Panc1 (cell line): ENCODE measurements around the gene NDUFB3. TPM values are rescaled to one million over a fixed set of nuclear protein-coding genes. Genes with fewer than 3 reads are reported as not detected.

ENCODE experiments used
- ATAC-seq: fragments of 200-7000 bp; cut with Tn5 transposase; 2 replicates; pipeline ENCODE4 v1.9.1; 2020; ENCODE audit warnings: mild to moderate bottlenecking, moderate library complexity
- BruUV-seq: library from RNA; stranded (reverse); fragments of 400-500 nt; replicated peaks from 2 replicates; lab custom pipeline; 2021; lab: Mats Ljungman, UMichigan
- CTCF ChIA-PET: fragments of 300-600 bp; sonication (Branson Sonifier 250); formaldehyde crosslinking; loops from one replicate; lab custom pipeline; 2022; ENCODE audit warnings: antibody characterized with exemption; lab: Charles Lee
- POLR2A ChIA-PET: fragments of 300-600 bp; sonication (Branson Sonifier 250); formaldehyde crosslinking; loops from one replicate; lab custom pipeline; 2022; ENCODE audit warnings: antibody characterized with exemption; lab: Charles Lee
- DNase-seq: peaks from one replicate; pipeline ENCODE4 v3.0.0-alpha.2; 2010; ENCODE audit warnings: low read depth, low spot score
- H3K27ac ChIP-seq: 2 replicates; pipeline ENCODE4 v1.5.1; 2011; ENCODE audit warnings: mild to moderate bottlenecking, low read length, inconsistent platforms
- H3K27me3 ChIP-seq: fragments of 200-500 bp; sonication (Bioruptor generic); 2 replicates; pipeline ENCODE4 v1.6.0; 2014; ENCODE audit warnings: low read length, inconsistent platforms; ENCODE audit not compliant: control insufficient read depth, insufficient read depth
- H3K36me3 ChIP-seq: fragments of 200-500 bp; sonication (Bioruptor generic); 2 replicates; pipeline ENCODE4 v1.5.1; 2014; ENCODE audit warnings: inconsistent platforms, mild to moderate bottlenecking, low read length, moderate library complexity; ENCODE audit not compliant: control insufficient read depth, insufficient read depth
- H3K4me1 ChIP-seq: 2 replicates; pipeline ENCODE4 v1.5.1; 2011; ENCODE audit warnings: inconsistent platforms, mild to moderate bottlenecking, low read length, moderate library complexity; ENCODE audit not compliant: control insufficient read depth, insufficient read depth
- H3K4me3 ChIP-seq, 2 experiments: 2 replicates each; pipeline ENCODE4 v1.5.1; 2011 to 2012; ENCODE audit warnings: low read depth in 2 of 2, low read length in 2 of 2, mild to moderate bottlenecking in 2 of 2, inconsistent platforms in 1 of 2, moderate library complexity in 1 of 2
- H3K9me3 ChIP-seq: fragments of 200-500 bp; sonication (Bioruptor generic); 2 replicates; pipeline ENCODE4 v1.5.1; 2014; ENCODE audit warnings: low read depth, mild to moderate bottlenecking, inconsistent platforms, low read length, moderate library complexity; ENCODE audit not compliant: control insufficient read depth, insufficient read depth
- POLR2AphosphoS5 ChIP-seq: IDR thresholded peaks from 2 replicates; pipeline ENCODE4 v1.6.1; 2012; ENCODE audit warnings: mild to moderate bottlenecking, low read depth, low read length, moderate library complexity
- SIN3A ChIP-seq: IDR thresholded peaks from 2 replicates; pipeline ENCODE4 v1.6.1; 2012; ENCODE audit warnings: low read depth, mild to moderate bottlenecking, low read length, moderate library complexity, borderline replicate concordance; ENCODE audit not compliant: insufficient read depth
- TCF7L2 ChIP-seq: IDR thresholded peaks from 2 replicates; pipeline ENCODE4 v1.6.1; 2011; ENCODE audit warnings: mild to moderate bottlenecking, low read depth, low read length, inconsistent platforms
- in situ Hi-C: cut with HindIII; loops from 2 replicates; pipeline ENCODE4 v1.10.0; 2016; ENCODE audit warnings: low sequenced_read_pairs, low pct_unique_long_range_greater_than_20kb
- intact Hi-C: fragments of 100-400 bp; cut with micrococcal nuclease; formaldehyde crosslinking; loops from one replicate; pipeline ENCODE4 v1.10.0; 2022; ENCODE audit not compliant: unreplicated experiment
- total RNA-seq: library from RNA; stranded (reverse); gene quantifications from one replicate; pipeline ENCODE4 v1.2.1, GENCODE V29; 2021; ENCODE audit not compliant: unreplicated experiment
- TF ChIP-seq, protein P1 (sequence below), 2 experiments: IDR thresholded peaks; 2 replicates each; pipeline ENCODE4 v1.6.1; 2011 to 2012; ENCODE audit warnings: low read depth in 2 of 2, control low read depth in 1 of 2, low read length in 1 of 2, mild to moderate bottlenecking in 1 of 2, moderate library complexity in 1 of 2; ENCODE audit not compliant: insufficient read depth in 1 of 2
- TF ChIP-seq, protein P2 (sequence below): fragments of 450-650 bp; IDR thresholded peaks from 2 replicates; pipeline ENCODE4 v1.5.1; 2017; ENCODE audit warnings: mild to moderate bottlenecking

Gene NDUFB3
- total RNA-seq, 1 experiment from 2014 or later, result 88.6 TPM

DNA sequence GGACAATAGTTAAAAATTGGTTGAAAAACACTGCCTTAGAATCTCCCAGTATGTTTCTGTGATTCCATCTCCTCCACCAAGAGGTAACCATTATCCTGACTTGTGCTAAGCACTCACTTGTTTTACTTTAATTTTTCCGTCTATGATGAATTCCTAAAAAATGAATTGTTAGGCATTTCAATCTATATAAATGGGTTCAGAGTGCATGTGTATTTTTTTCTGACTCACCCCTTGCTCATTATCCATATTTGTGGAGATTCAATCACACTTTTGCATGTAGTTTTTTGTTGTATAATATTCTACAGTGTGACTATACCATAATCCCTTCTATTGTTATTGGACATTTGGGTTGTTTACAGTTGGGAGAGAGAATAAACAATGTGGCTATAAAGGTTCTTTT lies 1.3 kb downstream of the NDUFB3 start:
- CTCF ChIA-PET, result interaction anchor here (1.1 kb wide), 1 partner anchor 85 kb away, joined by 3 read pairs; no protein-coding TSS in a partner anchor
- POLR2A ChIA-PET, result no interaction called here
- Histone ChIP-seq H3K27me3 (no peaks in the 10 kb centered on the region), H3K36me3 (no peaks in the 10 kb centered on the region), H3K4me3 (no peak overlapping the region), H3K27ac (no peak overlapping the region), H3K4me1 (peaks cover 22% of the 10 kb centered on the region), H3K9me3 (no peaks in the 10 kb centered on the region)
- TF ChIP-seq POLR2AphosphoS5 (no peak), SIN3A (no peak), TCF7L2 (no peak)
- TF ChIP-seq, protein P1, sequence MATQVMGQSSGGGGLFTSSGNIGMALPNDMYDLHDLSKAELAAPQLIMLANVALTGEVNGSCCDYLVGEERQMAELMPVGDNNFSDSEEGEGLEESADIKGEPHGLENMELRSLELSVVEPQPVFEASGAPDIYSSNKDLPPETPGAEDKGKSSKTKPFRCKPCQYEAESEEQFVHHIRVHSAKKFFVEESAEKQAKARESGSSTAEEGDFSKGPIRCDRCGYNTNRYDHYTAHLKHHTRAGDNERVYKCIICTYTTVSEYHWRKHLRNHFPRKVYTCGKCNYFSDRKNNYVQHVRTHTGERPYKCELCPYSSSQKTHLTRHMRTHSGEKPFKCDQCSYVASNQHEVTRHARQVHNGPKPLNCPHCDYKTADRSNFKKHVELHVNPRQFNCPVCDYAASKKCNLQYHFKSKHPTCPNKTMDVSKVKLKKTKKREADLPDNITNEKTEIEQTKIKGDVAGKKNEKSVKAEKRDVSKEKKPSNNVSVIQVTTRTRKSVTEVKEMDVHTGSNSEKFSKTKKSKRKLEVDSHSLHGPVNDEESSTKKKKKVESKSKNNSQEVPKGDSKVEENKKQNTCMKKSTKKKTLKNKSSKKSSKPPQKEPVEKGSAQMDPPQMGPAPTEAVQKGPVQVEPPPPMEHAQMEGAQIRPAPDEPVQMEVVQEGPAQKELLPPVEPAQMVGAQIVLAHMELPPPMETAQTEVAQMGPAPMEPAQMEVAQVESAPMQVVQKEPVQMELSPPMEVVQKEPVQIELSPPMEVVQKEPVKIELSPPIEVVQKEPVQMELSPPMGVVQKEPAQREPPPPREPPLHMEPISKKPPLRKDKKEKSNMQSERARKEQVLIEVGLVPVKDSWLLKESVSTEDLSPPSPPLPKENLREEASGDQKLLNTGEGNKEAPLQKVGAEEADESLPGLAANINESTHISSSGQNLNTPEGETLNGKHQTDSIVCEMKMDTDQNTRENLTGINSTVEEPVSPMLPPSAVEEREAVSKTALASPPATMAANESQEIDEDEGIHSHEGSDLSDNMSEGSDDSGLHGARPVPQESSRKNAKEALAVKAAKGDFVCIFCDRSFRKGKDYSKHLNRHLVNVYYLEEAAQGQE (IDR thresholded peaks at IDR 0.05; ENCODE audit: insufficient read depth in 1 of 2, low read depth in 2 of 2, low read length in 1 of 2), result no peak
- TF ChIP-seq, protein P2, sequence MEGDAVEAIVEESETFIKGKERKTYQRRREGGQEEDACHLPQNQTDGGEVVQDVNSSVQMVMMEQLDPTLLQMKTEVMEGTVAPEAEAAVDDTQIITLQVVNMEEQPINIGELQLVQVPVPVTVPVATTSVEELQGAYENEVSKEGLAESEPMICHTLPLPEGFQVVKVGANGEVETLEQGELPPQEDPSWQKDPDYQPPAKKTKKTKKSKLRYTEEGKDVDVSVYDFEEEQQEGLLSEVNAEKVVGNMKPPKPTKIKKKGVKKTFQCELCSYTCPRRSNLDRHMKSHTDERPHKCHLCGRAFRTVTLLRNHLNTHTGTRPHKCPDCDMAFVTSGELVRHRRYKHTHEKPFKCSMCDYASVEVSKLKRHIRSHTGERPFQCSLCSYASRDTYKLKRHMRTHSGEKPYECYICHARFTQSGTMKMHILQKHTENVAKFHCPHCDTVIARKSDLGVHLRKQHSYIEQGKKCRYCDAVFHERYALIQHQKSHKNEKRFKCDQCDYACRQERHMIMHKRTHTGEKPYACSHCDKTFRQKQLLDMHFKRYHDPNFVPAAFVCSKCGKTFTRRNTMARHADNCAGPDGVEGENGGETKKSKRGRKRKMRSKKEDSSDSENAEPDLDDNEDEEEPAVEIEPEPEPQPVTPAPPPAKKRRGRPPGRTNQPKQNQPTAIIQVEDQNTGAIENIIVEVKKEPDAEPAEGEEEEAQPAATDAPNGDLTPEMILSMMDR, result no peak
- no peak for DNase-seq
- no TSS peak for BruUV-seq
- ATAC-seq, result no peak
- in situ Hi-C loops, result no loop called here
- intact Hi-C loops, result no loop called here

DNA sequence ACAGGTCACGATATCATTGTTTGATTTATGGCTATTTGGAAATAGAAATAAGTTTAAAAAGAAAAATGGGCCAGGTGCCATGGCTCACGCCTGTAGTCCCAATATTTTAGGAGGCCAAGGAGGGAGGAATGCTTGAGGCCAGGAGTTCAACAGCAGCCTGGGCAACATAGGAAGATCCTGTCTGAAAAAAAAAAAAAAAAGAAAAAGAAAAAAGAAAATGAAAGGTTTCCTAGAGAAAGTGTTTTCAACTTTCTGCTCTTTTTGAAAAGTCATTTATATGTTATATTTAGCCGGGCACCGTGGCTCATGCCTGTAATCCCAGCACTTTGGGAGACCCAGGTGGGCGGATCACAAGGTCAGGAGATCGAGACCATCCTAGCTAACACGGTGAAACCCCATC lies 3.2 kb downstream of the NDUFB3 start:
- H3K27me3 ChIP-seq, result no peaks in the 10 kb centered on the region
- H3K36me3 ChIP-seq, result 0 out of 2 replicates have a peak, but pooled peaks cover under 1% of the 10 kb centered on the region
- peaks cover 8% of the 10 kb centered on the region; the same call in 1 of the 2 replicates for H3K4me1 ChIP-seq
- DNase-seq, result no peak
- POLR2A ChIA-PET, result no interaction called here
- in situ Hi-C loops, result no loop called here
- no peak overlapping the region for H3K4me3 ChIP-seq
- CTCF ChIA-PET, result interaction anchor here (0.7 kb wide), 1 partner anchor 375 kb away, joined by 3 read pairs; no protein-coding TSS in a partner anchor
- TF ChIP-seq, protein P1 (IDR thresholded peaks at IDR 0.05; ENCODE audit: insufficient read depth in 1 of 2, low read depth in 2 of 2, low read length in 1 of 2), result no peak
- no peak for TF ChIP-seq TCF7L2
- TF ChIP-seq, protein P2, result no peak
- no peak for TF ChIP-seq POLR2AphosphoS5
- TF ChIP-seq SIN3A, result no peak
- intact Hi-C loops, result no loop called here
- no peak for ATAC-seq
- H3K27ac ChIP-seq, result no peak overlapping the region
- BruUV-seq, result no TSS peak
- no peaks in the 10 kb centered on the region for H3K9me3 ChIP-seq
